SJSA1 (cell line): ENCODE measurements around the gene BACH2. TPM values are rescaled to one million over a fixed set of nuclear protein-coding genes. Genes with fewer than 3 reads are reported as not detected.
"Not testable (repeated sequence)": the region's sequence is repeated elsewhere in the genome, so short reads cannot be mapped to it uniquely, and the experiment has no call there.

Experiments
- DNase-seq, 2 experiments: peaks; one replicate each; pipeline ENCODE4 v3.0.0-alpha.2; 2015 to 2020; ENCODE audit warnings: low spot score in 2 of 2, low read depth in 1 of 2
- H3K27ac ChIP-seq: fragments of 250-450 bp; sonication (Bioruptor Pico); 2 replicates; pipeline ENCODE4 v1.5.1; 2020; ENCODE audit warnings: mild to moderate bottlenecking, moderate library complexity
- H3K27me3 ChIP-seq: fragments of 250-450 bp; sonication (Bioruptor Pico); replicated peaks from 2 replicates; pipeline ENCODE4 v1.5.1; 2020; ENCODE audit warnings: mild to moderate bottlenecking, moderate library complexity
- H3K36me3 ChIP-seq: fragments of 250-450 bp; sonication (Bioruptor Pico); 2 replicates; pipeline ENCODE4 v1.5.1; 2020; ENCODE audit warnings: mild to moderate bottlenecking
- H3K4me1 ChIP-seq: fragments of 250-450 bp; sonication (Bioruptor Pico); replicated peaks from 2 replicates; pipeline ENCODE4 v1.6.1; 2021; ENCODE audit warnings: mild to moderate bottlenecking
- H3K4me3 ChIP-seq: fragments of 250-450 bp; sonication (Bioruptor Pico); 2 replicates; pipeline ENCODE4 v1.5.1; 2020; ENCODE audit warnings: mild to moderate bottlenecking
- H3K9me3 ChIP-seq: fragments of 250-450 bp; sonication (Bioruptor Pico); replicated peaks from 2 replicates; pipeline ENCODE4 v1.5.1; 2020; ENCODE audit warnings: mild to moderate bottlenecking
- total RNA-seq: library from RNA; depleted of rRNA; stranded (reverse); fragments of >200 nt; shearing (Covaris generic); gene quantifications from 2 replicates; pipeline ENCODE4 v1.2.3, GENCODE V29; 2014

The BACH2 gene
- total RNA-seq, 1 experiment from 2014 or later, result 1.3 TPM

DNA sequence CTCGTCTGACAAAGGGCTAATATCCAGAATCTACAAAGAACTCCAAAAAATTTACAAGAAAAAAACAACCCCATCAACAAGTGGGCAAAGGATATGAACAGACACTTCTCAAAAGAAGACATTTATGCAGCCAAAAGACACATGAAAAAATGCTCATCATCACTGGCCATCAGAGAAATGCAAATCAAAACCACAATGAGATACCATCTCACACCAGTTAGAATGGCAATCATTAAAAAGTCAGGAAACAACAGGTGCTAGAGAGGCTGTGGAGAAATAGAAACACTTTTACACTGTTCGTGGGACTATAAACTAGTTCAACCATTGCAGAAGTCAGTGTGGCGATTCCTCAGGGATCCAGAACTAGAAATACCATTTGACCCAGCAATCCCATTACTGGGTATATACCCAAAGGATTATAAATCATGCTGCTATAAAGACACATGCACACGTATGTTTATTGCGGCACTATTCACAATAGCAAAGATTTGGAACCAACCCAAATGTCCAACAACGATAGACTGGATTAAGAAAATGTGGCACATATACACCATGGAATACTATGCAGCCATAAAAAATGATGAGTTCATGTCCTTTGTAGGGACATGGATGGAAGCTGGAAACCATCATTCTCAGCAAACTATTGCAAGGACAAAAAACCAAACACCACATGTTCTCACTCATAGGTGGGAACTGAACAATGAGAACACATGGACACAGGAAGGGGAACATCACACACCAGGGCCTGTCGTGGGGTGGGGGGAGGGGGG, 130.3 kb downstream of the BACH2 start:
- not testable (repeated sequence) for H3K4me1 ChIP-seq, H3K4me3 ChIP-seq, H3K27ac ChIP-seq, H3K36me3 ChIP-seq, H3K9me3 ChIP-seq, DNase-seq, H3K27me3 ChIP-seq

DNA sequence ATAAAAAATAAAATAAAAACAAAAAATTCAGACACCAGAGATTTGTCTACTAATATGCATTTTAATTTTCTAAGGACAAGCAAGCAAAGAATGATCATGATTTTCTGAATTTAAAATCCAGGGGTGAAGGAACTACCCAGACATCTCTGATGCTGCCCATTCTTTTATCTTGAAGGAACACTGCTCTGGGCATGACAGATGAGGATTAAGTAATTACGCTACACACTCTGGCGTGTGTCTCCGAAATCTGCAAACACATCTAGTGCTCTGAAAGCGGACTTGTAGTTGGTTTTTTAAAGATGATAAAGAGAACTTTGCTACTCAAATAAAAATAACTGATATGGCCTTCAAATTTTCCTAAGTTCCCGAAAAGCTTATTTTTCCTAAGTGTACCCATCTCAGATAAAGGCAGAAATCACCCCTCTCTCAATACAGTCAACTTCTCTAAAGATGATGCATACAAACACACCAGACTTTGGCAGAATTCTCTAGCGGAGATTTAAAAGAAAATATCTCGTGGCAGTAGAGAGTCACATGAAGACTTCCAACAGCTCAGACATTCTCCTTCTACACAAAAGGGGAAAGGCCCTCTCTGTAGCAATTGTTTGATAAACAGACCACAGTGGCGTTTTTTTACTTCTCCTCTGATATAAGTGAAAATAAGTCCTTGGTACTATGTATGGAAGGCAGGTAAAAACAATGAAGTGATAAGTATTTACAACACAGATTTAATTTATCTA, 133.8 kb downstream of the BACH2 start:
- Histone ChIP-seq H3K4me3 (no peak overlapping the region), H3K4me1 (no peaks in the 10 kb centered on the region), H3K27ac (no peak overlapping the region), H3K27me3 (no peaks in the 10 kb centered on the region), H3K36me3 (no peaks in the 10 kb centered on the region), H3K9me3 (no peaks in the 10 kb centered on the region)
- DNase-seq, result no peak

DNA sequence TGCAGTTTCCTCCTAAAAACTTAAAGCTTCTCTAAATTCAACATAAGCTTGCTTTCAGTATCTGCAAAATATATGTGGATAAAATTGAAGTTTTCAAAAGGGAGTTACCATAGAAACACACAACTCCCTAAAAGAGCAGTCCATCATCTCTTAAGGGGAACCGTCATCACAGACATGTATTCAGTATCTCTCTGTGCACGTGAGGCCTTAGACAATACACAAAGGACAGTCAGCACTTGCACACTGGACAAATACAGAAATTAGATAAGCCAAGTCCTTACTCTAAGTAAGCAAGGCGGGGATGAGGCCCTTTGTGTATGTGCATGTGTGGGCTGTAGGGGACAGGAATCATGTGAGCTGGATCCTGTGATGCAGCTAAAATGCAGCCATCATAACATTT, 136.6 kb downstream of the BACH2 start:
- no peaks in the 10 kb centered on the region for H3K36me3 ChIP-seq
- no peaks in the 10 kb centered on the region for H3K4me1 ChIP-seq
- DNase-seq, result no peak
- H3K27ac ChIP-seq, result no peak overlapping the region
- H3K27me3 ChIP-seq, result no peaks in the 10 kb centered on the region
- H3K9me3 ChIP-seq, result no peaks in the 10 kb centered on the region
- no peak overlapping the region for H3K4me3 ChIP-seq

DNA sequence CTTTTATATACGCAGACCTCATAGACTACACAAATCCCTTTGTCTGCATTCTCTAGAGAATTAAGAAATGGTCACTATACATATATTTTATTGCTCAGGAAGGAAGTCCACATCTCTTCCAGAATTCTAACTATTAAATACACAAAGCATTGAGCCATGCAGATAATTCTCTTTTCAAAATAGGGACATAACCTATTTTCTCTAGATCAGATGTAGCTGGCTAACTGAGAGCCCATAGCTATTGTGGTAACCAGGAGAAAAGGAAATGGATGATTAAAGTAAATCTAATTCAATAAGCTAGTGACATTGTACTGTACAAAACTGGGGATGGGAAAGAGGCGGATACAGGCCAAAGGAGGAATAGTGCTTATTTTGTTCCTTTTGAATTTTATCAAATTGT, 137.2 kb downstream of the BACH2 start:
- Histone ChIP-seq H3K27ac (no peak overlapping the region), H3K27me3 (no peaks in the 10 kb centered on the region), H3K4me1 (no peaks in the 10 kb centered on the region), H3K4me3 (no peak overlapping the region), H3K9me3 (no peaks in the 10 kb centered on the region), H3K36me3 (no peaks in the 10 kb centered on the region)
- DNase-seq, result no peak

DNA sequence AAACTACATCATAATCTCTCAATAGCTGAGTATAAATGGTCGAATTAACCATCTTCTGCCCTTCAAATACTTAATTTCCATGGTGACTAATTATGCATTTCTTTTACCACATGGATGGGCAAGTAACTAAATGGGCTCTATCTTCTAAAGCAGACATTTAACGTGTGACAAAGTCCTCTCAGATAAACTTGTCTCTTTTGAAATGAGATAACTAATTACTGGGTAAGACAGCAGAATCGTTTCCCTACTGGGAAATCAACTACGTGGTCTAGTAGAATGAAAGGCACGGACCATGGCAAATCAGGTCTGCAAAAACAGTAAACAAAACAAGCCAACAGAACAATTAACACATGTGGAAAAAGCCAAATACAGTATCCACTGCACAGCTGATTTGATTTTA, 137.7 kb downstream of the BACH2 start:
- Histone ChIP-seq H3K4me3 (no peak overlapping the region), H3K36me3 (no peaks in the 10 kb centered on the region), H3K9me3 (no peaks in the 10 kb centered on the region), H3K27ac (no peak overlapping the region), H3K27me3 (no peaks in the 10 kb centered on the region), H3K4me1 (no peaks in the 10 kb centered on the region)
- DNase-seq, result no peak

DNA sequence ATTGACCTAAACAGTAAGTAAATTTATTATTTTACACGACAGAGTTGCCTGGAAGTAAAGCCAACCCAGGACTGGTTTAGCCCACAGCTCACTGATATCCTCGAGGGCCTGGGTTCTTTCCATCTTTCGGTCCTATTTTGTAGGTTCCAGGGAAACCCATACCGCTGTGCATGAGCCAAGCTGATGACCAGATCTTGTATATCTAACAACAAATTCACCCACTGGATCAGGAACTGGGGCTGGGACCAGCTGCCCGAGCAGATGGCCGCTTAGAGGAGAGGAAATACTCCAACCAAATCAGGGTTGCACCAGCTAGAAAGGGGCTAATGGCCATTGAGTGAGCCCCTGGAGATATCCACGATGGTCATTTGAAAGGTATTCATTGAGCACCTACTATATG, 139.2 kb downstream of the BACH2 start:
- DNase-seq, result no peak
- no peak overlapping the region for H3K27ac ChIP-seq
- H3K4me1 ChIP-seq, result no peaks in the 10 kb centered on the region
- no peaks in the 10 kb centered on the region for H3K36me3 ChIP-seq
- no peak overlapping the region for H3K4me3 ChIP-seq
- H3K27me3 ChIP-seq, result no peaks in the 10 kb centered on the region
- H3K9me3 ChIP-seq, result no peaks in the 10 kb centered on the region

DNA sequence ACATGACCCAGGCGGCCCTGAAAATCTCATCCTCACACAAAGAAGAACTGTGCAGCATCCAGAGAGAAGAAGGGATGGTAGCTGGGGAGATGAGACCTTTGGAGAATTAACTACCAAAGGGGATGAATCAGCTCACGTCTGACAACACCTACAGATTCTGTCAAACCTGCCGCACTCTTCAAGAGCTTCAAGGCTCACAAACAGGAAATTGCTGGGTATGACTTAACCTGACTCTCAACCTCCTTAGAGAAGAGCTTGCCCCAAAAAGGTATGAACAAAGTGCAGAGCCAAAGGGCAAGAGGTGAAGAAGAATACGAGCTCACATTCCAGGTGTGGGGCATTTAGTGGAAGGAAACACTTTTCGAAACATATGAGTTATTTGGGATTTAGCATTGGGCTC, 139.8 kb downstream of the BACH2 start:
- no peaks in the 10 kb centered on the region for H3K27me3 ChIP-seq
- H3K27ac ChIP-seq, result no peak overlapping the region
- H3K4me3 ChIP-seq, result no peak overlapping the region
- no peaks in the 10 kb centered on the region for H3K9me3 ChIP-seq
- H3K36me3 ChIP-seq, result no peaks in the 10 kb centered on the region
- no peak for DNase-seq
- no peaks in the 10 kb centered on the region for H3K4me1 ChIP-seq

DNA sequence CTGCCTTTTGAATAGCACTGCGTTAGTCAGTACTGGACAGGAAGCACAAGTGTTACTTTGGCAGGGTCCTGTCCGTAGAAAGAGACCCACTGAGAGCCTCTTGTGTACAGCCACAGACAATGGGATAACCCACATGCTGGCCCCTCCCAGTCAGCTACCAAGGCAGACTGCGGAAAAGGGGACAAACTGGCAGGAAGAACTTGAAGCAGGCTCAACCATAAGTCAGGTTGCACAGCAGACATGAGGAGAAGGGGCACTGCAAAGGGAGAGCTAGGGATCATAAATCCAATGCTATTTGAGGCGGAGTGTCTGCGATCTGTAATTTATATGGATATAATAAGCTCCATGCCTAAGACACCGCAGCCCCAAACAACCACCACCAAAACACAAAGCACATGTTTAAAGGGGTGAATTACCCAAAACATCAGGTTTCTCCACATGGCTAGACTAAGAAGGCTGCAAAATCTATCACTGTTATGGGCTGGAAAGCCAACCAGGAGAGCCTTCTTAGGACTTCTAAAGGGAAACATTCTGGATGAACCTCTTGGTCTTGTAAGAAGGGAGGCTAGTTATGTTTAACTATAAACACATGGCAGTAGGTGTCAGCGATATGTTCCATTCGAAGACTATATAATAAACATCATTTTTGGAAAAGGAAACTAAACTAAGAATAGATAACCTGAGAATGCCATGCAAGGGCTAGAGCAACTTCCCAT, 141.7 kb downstream of the BACH2 start:
- Histone ChIP-seq H3K27ac (no peak overlapping the region), H3K4me3 (no peak overlapping the region)

DNA sequence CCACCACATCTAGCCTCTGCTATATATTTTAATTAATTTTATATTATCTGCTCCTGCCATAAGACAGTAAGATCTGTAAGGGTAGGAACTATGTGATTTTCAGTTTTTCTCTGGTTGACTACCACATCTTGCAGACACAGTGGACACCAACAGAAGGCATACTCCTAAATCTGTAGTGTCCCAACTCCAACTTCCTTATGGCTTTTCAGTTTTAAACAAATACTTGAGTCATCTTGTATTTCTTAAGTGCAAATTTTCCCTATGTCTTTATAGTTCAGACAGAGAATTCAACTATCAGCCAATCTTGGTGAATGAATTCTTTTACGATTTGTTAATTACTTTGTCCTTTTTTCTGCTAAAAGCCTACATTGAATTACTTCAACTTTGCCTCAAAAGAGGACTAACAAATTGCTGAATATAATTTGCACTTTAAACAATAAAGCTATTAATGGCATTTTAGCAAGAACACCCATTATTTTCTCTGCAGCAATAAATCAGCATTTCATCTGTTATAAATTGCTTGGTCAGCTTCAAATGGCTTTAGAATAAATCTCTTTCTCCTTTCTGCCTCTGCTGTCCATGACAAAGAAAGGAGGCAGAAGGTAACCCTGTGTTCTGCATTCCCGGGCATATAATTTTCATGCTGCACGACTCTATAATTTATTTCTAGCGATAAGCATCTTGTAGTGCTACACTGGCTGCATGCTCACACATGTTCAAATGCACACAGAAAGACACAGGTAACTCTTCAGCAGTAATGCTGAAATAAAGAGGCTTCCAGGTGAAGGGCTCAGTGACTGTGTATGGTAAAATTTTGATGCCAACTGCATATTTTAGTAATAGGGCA, 144.8 kb downstream of the BACH2 start:
- H3K9me3 ChIP-seq, result no peaks in the 10 kb centered on the region
- H3K27me3 ChIP-seq, result no peaks in the 10 kb centered on the region
- no peak overlapping the region for H3K4me3 ChIP-seq
- no peak overlapping the region for H3K27ac ChIP-seq
- DNase-seq, result no peak
- H3K36me3 ChIP-seq, result no peaks in the 10 kb centered on the region
- H3K4me1 ChIP-seq, result no peaks in the 10 kb centered on the region

More for the DNA sequence above, 141.7 kb downstream of the BACH2 start:
- Histone ChIP-seq H3K4me1 (no peaks in the 10 kb centered on the region), H3K36me3 (no peaks in the 10 kb centered on the region), H3K27me3 (no peaks in the 10 kb centered on the region), H3K9me3 (no peaks in the 10 kb centered on the region)
- no peak for DNase-seq

DNA sequence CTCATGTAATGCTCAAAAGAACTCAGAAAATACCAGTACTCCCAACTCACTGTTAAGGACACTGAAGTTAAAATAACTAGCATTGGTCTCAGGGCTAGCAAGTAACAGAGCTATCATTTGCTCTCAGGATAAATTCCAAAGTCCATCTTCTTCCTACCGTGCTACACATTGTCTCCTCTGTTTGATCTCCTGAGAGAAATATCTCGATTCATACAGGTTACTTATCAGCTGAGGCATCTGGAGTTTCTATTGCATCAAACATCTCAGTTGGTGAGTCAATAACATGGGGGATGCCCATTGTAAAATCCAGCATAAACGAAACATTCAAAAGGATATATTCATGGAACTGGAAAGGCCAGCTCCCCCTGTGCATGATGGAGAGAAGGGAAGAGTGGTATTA, 147.4 kb downstream of the BACH2 start:
- Histone ChIP-seq H3K4me1 (peaks cover 9% of the 10 kb centered on the region), H3K27ac (no peak overlapping the region), H3K9me3 (no peaks in the 10 kb centered on the region), H3K4me3 (no peak overlapping the region), H3K27me3 (no peaks in the 10 kb centered on the region), H3K36me3 (no peaks in the 10 kb centered on the region)
- no peak for DNase-seq

DNA sequence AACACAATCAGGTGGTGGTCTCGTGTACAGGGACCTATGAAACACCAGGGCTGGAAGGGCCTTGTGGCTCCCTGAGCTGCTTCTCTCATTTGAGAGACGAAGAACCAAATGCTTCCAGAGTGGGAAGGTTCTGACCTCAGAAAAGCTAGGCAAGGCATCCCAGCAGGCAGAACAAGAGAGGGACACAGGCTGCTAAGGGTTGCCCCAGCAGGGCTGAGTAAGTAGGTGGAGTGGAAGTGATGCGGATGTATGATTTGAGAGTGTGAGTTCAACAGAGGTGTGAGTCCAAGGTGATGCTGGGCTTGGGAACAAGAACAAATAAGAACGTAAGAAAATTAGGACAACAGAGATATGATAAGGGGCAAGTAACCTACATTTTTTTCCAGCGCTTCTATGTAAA, 147.8 kb downstream of the BACH2 start:
- H3K27ac ChIP-seq, result no peak overlapping the region
- no peak overlapping the region for H3K4me3 ChIP-seq
- H3K36me3 ChIP-seq, result no peaks in the 10 kb centered on the region
- H3K27me3 ChIP-seq, result no peaks in the 10 kb centered on the region
- no peaks in the 10 kb centered on the region for H3K9me3 ChIP-seq
- DNase-seq, result no peak
- peaks cover 13% of the 10 kb centered on the region for H3K4me1 ChIP-seq

DNA sequence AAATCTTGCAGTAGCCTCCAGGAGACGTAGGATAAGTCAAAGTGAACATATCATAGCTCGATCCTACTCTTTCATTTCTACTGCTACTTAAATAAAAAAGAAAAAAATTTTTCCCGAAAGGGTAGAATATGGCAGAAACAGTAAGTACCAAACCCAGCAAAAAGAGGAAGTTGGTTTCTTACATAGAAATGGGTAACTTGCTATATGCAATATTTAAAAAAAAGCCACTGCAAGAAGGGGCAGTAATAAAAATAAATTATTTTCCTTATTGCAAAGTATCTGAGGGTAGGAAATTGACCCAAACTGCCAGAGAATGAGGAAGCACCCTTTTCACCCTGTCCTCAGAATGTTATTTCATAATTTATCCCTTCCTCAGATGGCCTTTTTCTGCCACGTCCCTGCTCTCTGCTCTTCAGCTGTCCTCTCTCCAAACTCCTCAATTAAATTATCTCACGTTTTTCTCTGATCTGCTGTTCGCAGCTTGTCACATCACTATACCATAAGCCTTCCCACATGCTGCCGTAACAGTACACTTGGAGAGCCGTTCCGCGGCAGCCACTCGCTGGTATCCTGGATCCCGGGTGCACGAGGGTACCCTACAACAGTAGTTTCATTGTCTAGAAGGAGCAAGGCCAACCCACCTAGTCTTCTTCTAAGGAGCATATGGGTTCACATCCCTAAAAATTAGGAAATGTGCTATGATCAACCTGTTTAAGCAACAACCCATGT, 149.6 kb downstream of the BACH2 start:
- Histone ChIP-seq H3K4me1 (peaks cover 15% of the 10 kb centered on the region), H3K27ac (no peak overlapping the region), H3K4me3 (no peak overlapping the region), H3K9me3 (no peaks in the 10 kb centered on the region), H3K36me3 (no peaks in the 10 kb centered on the region), H3K27me3 (no peaks in the 10 kb centered on the region)
- no peak for DNase-seq

DNA sequence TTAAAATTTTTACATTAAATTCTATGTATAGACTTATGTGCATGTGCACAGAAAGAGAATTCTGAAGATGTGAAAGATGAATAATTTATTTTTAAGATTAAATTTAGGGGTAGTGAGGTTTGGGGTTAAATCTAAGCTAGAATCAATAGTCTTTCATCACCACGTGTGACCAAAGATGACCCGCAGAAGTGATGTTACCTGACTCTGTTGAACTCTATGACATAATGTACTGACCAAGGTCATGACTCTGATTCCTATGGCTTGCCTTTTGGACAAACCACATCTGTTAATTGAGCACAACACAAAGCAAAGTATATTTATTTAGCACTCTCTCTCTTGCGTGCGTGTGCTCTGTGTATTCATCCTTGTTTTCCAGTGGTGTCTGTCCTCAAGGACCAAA, 150.6 kb downstream of the BACH2 start:
- no peak for DNase-seq
- Histone ChIP-seq H3K4me3 (no peak overlapping the region), H3K4me1 (peaks cover 15% of the 10 kb centered on the region), H3K27me3 (no peaks in the 10 kb centered on the region), H3K27ac (no peak overlapping the region), H3K9me3 (no peaks in the 10 kb centered on the region), H3K36me3 (no peaks in the 10 kb centered on the region)
